ENCODE measurements around the gene PRAMEF5.
"Not testable (repeated sequence)": the region's sequence is repeated elsewhere in the genome, so short reads cannot be mapped to it uniquely, and the experiment has no call there.

Gene PRAMEF5

DNA sequence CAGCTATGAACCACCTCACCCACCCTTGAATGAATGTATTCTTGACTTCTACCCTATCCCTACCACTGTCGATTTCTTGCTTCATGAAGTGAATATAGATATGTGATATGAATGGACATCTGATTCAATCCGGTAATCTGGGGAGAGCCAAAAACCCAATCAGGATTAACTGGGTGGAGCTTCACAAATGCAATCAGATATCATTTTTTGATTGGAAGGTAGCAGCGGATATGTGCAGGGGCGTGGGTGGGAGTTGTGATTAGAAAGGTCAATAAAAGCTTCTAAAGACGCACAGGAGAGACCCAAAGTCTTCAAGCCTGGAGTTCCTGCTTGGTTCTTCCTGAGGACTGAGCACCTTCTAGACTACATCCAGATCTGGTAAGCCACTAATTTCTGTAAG is at the start of gene PRAMEF5:
TSS of gene PRAMEF5 (plus strand) at position 301 of the 400 bp plus-strand sequence. CDS start 5,071 bp downstream, outside the sequence.
- not testable (repeated sequence) for H3K27me3 ChIP-seq (ENCODE audit: insufficient read depth, low read length); H3K9ac ChIP-seq (ENCODE audit: low read length); H3K36me3 ChIP-seq (ENCODE audit: insufficient read depth, low read length); H2AFZ ChIP-seq (ENCODE audit: low read length); H3K27ac ChIP-seq (ENCODE audit: low read depth, low read length, poor library complexity, severe bottlenecking); H3K9me2 ChIP-seq (ENCODE audit: low read depth, low read length); H3K4me3 ChIP-seq (ENCODE audit: low read depth, low read length, poor library complexity, severe bottlenecking); H3K4me2 ChIP-seq (ENCODE audit: low read length); H3K79me2 ChIP-seq (ENCODE audit: insufficient read depth, low read length); H3K9me3 ChIP-seq (ENCODE audit: low read length); H4K20me1 ChIP-seq (ENCODE audit: insufficient read depth, low read length); H3K4me1 ChIP-seq (ENCODE audit: insufficient read depth, low read length, severe bottlenecking); H3F3A ChIP-seq (ENCODE audit: insufficient read depth, low read length)

DNA sequence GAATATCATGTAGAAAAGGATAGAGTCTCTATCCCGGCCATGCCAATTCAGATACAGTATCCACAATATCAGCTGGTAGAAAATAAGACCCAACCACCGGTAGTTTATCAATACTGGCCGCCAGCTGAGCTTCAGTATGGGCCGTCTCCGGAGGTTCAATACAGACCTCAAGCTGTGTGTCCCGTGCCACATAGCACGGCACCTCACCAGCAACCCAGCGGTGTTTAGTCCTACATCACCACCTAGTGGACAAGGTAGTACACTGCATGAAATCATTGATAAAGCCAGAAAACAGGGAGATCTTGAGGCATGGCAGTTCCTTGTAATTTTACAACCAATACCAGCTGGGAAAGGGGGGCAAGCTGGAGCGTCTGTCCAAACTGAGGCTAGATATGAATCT is 45.3 kb upstream of the PRAMEF5 start:
- not testable (repeated sequence) for H3K27ac ChIP-seq (ENCODE audit: low read depth, low read length, poor library complexity, severe bottlenecking); H3K4me1 ChIP-seq (ENCODE audit: insufficient read depth, low read length, severe bottlenecking); H3K9me2 ChIP-seq (ENCODE audit: low read depth, low read length)

DNA sequence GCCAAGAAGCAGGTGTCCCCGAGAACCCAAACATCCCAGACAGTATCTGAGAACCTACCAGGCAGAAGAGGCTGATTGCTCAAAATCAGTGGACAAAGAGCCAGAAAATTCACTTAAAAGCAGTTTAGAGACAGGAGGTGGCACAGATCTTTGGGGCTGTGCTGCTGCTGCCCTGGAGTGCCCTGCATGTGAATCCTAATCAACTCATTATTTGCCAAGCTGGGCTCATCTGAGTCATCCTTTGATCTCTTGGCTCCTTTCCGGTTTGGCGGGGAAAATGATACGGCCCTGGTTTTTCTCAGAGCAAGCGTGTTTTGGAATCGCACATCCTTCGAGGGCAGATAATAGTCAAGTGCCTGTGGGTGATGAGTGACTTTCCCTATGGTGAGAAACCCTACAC is 37.4 kb upstream of the PRAMEF5 start:
- H3K4me2 ChIP-seq (ENCODE audit: low read length); H2AFZ ChIP-seq (ENCODE audit: low read length); H3K9me2 ChIP-seq (ENCODE audit: low read depth, low read length); H3F3A ChIP-seq (ENCODE audit: insufficient read depth, low read length); H3K9ac ChIP-seq (ENCODE audit: low read length); H3K27me3 ChIP-seq (ENCODE audit: insufficient read depth, low read length); H3K79me2 ChIP-seq (ENCODE audit: insufficient read depth, low read length); H4K20me1 ChIP-seq (ENCODE audit: insufficient read depth, low read length); H3K9me3 ChIP-seq (ENCODE audit: low read length); H3K36me3 ChIP-seq (ENCODE audit: insufficient read depth, low read length); H3K4me3 ChIP-seq (ENCODE audit: low read depth, low read length, poor library complexity, severe bottlenecking); H3K4me1 ChIP-seq (ENCODE audit: insufficient read depth, low read length, severe bottlenecking); H3K27ac ChIP-seq (ENCODE audit: low read depth, low read length, poor library complexity, severe bottlenecking): not testable (repeated sequence)

More for the DNA sequence above, 45.3 kb upstream of the PRAMEF5 start:
- not testable (repeated sequence) for H3K79me2 ChIP-seq (ENCODE audit: insufficient read depth, low read length); H3K9me3 ChIP-seq (ENCODE audit: low read length); H3K36me3 ChIP-seq (ENCODE audit: insufficient read depth, low read length); H2AFZ ChIP-seq (ENCODE audit: low read length); H3K4me3 ChIP-seq (ENCODE audit: low read depth, low read length, poor library complexity, severe bottlenecking); H3F3A ChIP-seq (ENCODE audit: insufficient read depth, low read length); H3K4me2 ChIP-seq (ENCODE audit: low read length); H3K9ac ChIP-seq (ENCODE audit: low read length); H4K20me1 ChIP-seq (ENCODE audit: insufficient read depth, low read length); H3K27me3 ChIP-seq (ENCODE audit: insufficient read depth, low read length)

DNA sequence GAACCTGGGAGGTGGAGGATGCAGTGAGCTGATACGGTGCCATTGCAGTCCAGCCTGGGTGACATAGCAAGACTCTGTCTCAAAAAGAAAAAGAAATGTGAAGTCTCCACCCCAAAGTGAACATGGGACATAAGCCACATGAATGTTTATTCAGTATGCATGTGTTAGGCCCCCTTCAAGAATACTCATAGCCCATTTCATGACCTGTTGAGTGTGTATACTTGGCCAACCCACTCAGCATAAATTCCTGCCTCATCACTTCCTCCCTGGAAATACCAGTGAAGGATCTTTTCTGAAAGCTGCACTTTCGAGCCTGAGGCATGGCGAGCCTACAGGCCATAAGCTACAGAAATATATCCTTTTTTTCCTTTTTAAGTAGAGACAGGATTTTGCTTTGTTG is 34.8 kb upstream of the PRAMEF5 start:
- H3K4me3 ChIP-seq (ENCODE audit: low read depth, low read length, poor library complexity, severe bottlenecking); H3K4me1 ChIP-seq (ENCODE audit: insufficient read depth, low read length, severe bottlenecking); H3K36me3 ChIP-seq (ENCODE audit: insufficient read depth, low read length); H3K9me2 ChIP-seq (ENCODE audit: low read depth, low read length); H3K27me3 ChIP-seq (ENCODE audit: insufficient read depth, low read length); H2AFZ ChIP-seq (ENCODE audit: low read length); H3K4me2 ChIP-seq (ENCODE audit: low read length); H3K9me3 ChIP-seq (ENCODE audit: low read length); H4K20me1 ChIP-seq (ENCODE audit: insufficient read depth, low read length); H3K9ac ChIP-seq (ENCODE audit: low read length); H3K79me2 ChIP-seq (ENCODE audit: insufficient read depth, low read length); H3F3A ChIP-seq (ENCODE audit: insufficient read depth, low read length); H3K27ac ChIP-seq (ENCODE audit: low read depth, low read length, poor library complexity, severe bottlenecking): not testable (repeated sequence)

GRCh38 chr1:13222788-13223187 is 31.2 kb upstream of the PRAMEF5 start:
- H3K9ac ChIP-seq (ENCODE audit: low read length); H3K4me3 ChIP-seq (ENCODE audit: low read depth, low read length, poor library complexity, severe bottlenecking); H3K27me3 ChIP-seq (ENCODE audit: insufficient read depth, low read length); H2AFZ ChIP-seq (ENCODE audit: low read length); H4K20me1 ChIP-seq (ENCODE audit: insufficient read depth, low read length); H3K79me2 ChIP-seq (ENCODE audit: insufficient read depth, low read length); H3K27ac ChIP-seq (ENCODE audit: low read depth, low read length, poor library complexity, severe bottlenecking); H3F3A ChIP-seq (ENCODE audit: insufficient read depth, low read length); H3K4me2 ChIP-seq (ENCODE audit: low read length); H3K36me3 ChIP-seq (ENCODE audit: insufficient read depth, low read length); H3K9me2 ChIP-seq (ENCODE audit: low read depth, low read length); H3K9me3 ChIP-seq (ENCODE audit: low read length); H3K4me1 ChIP-seq (ENCODE audit: insufficient read depth, low read length, severe bottlenecking): not testable (repeated sequence)

All from OCI-LY1 (cell line).